Endodermal cell (in vitro differentiated cells): Measurements from ENCODE around the gene SYMPK. TPM values are rescaled to one million over a fixed set of nuclear protein-coding genes. Genes with fewer than 3 reads are reported as not detected.

Experiments
- DNase-seq: peaks from one replicate; pipeline ENCODE4 v3.0.0-alpha.2; 2017
- H3K27ac ChIP-seq: 2 replicates; pipeline ENCODE4 v1.5.1; 2013; ENCODE audit warnings: mild to moderate bottlenecking, low read depth, low read length, moderate library complexity
- H3K27me3 ChIP-seq: 2 replicates; pipeline ENCODE4 v1.6.1; 2013; ENCODE audit warnings: mild to moderate bottlenecking, low read length, moderate library complexity; ENCODE audit not compliant: insufficient read depth, control insufficient read depth, poor library complexity, severe bottlenecking
- H3K36me3 ChIP-seq: 2 replicates; pipeline ENCODE4 v1.7.0; 2013; ENCODE audit warnings: mild to moderate bottlenecking, low read length, moderate library complexity; ENCODE audit not compliant: control insufficient read depth, insufficient read depth
- H3K4me1 ChIP-seq: one replicate; pipeline ENCODE4 v1.7.0; 2013; ENCODE audit warnings: low read length; ENCODE audit not compliant: control insufficient read depth, insufficient read depth
- H3K4me3 ChIP-seq: 2 replicates; pipeline ENCODE4 v1.5.1; 2013; ENCODE audit warnings: mild to moderate bottlenecking, low read length, moderate library complexity
- H3K9ac ChIP-seq: 2 replicates; pipeline ENCODE4 v1.6.1; 2013; ENCODE audit warnings: mild to moderate bottlenecking, low read length, moderate library complexity; ENCODE audit not compliant: poor library complexity, severe bottlenecking; ENCODE audit errors: extremely low read depth
- H3K9me3 ChIP-seq: 2 replicates; pipeline ENCODE4 v1.6.1; 2013; ENCODE audit warnings: mild to moderate bottlenecking, low read length, moderate library complexity; ENCODE audit not compliant: control insufficient read depth
- H3K27ac Mint-ChIP-seq: 2 replicates; pipeline ENCODE4 v1.8.0; 2020; ENCODE audit warnings: mixed read lengths
- H3K27me3 Mint-ChIP-seq: 2 replicates; pipeline ENCODE4 v1.8.0; 2021; ENCODE audit warnings: mild to moderate bottlenecking, mixed read lengths; ENCODE audit not compliant: insufficient read depth
- H3K36me3 Mint-ChIP-seq: 2 replicates; pipeline ENCODE4 v1.8.0; 2020; ENCODE audit warnings: low read depth, mixed read lengths
- H3K4me1 Mint-ChIP-seq: 2 replicates; pipeline ENCODE4 v1.8.0; 2020; ENCODE audit warnings: mixed read lengths
- H3K4me3 Mint-ChIP-seq: 2 replicates; pipeline ENCODE4 v1.8.0; 2020; ENCODE audit warnings: mild to moderate bottlenecking, moderate library complexity, mixed read lengths
- H3K9me3 Mint-ChIP-seq: 2 replicates; pipeline ENCODE4 v1.8.0; 2020; ENCODE audit warnings: mild to moderate bottlenecking, mixed read lengths
- WGBS, 2 experiments: methylation state at CpG; one replicate each; pipeline versions ENCODE4 v1.1.5 to v1.1.7; 2013; ENCODE audit warnings: missing lambda C conversion rate in 2 of 2, mixed read lengths in 1 of 2; ENCODE audit not compliant: insufficient coverage in 1 of 2, insufficient read length in 1 of 2; 5-methylcytosine and 5-hydroxymethylcytosine counted together
- total RNA-seq, 2 donors: library from RNA; stranded (reverse); fragmentation: NEBNext Ultra II Directional in 1 of 2; extraction: Animal tissue kit (Norgen Biotek cat#: 25700) in 1 of 2; gene quantifications; 2 replicates in 1 of 2; 3 replicates in 1 of 2; pipeline ENCODE4 v1.2.1, GENCODE V29; 2021
- TF ChIP-seq, protein P1 (sequence below): fragments of 200-600 bp; sonication (generic); conservative IDR thresholded peaks from 2 replicates; pipeline ENCODE4 v1.5.0; 2021; ENCODE audit warnings: antibody characterized with exemption, mild to moderate bottlenecking

The SYMPK gene
- total RNA-seq, 2 donors from 2014 or later = 104 to 119 TPM

DNA sequence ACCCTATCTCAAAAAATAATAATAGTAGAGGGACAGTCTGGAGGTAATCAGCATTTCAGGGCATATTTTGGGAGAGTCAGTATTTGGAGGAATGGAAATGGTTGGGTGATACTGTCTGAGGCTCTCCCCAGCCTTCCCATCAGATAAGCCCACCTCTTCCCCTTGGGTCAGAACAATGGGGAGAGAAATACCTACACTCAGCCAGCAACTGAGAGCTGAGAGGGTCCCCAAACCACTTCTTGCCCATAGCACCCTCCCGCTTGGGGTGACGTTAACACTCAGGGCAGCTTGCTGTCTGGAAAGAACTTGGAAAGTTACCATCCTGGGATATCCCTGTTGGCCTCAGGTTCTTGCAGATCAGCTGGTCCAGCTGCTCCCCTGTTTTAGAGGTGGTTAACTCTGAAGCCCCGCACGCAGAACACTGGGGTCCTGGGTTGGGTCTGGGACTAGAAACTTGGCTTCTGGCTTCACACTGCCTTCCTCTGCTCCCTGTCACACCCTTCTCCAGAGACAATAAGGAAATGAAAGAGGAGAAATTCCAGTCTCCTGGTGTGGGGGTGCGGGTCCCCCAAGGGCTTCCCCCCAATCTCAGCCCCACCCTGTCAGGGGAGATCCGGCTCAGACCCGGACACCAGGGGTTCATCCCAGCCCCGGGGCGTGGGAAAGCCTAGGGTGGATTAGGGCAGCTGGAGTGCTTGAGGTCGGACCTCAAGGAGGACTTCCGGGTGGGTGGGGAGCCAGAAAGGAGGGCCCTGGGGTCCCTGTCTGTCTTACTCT, 3.6 kb upstream of the SYMPK start:
- H3K9me3 ChIP-seq = no peaks in the 10 kb centered on the region
- H3K4me3 ChIP-seq = peak overlapping the region; percentile 91
- TF ChIP-seq, protein P1, sequence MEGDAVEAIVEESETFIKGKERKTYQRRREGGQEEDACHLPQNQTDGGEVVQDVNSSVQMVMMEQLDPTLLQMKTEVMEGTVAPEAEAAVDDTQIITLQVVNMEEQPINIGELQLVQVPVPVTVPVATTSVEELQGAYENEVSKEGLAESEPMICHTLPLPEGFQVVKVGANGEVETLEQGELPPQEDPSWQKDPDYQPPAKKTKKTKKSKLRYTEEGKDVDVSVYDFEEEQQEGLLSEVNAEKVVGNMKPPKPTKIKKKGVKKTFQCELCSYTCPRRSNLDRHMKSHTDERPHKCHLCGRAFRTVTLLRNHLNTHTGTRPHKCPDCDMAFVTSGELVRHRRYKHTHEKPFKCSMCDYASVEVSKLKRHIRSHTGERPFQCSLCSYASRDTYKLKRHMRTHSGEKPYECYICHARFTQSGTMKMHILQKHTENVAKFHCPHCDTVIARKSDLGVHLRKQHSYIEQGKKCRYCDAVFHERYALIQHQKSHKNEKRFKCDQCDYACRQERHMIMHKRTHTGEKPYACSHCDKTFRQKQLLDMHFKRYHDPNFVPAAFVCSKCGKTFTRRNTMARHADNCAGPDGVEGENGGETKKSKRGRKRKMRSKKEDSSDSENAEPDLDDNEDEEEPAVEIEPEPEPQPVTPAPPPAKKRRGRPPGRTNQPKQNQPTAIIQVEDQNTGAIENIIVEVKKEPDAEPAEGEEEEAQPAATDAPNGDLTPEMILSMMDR = no peak
- no peak overlapping the region for H3K9ac ChIP-seq
- H3K9me3 Mint-ChIP-seq = no peaks in the 10 kb centered on the region
- H3K4me1 Mint-ChIP-seq = peaks cover 22% of the 10 kb centered on the region
- 68 to 73% methylated on average over 6 to 11 of the region's 11 CpGs for WGBS, 2 experiments
- H3K27me3 ChIP-seq = no peaks in the 10 kb centered on the region
- no peak overlapping the region for H3K27ac ChIP-seq
- H3K27ac Mint-ChIP-seq = peak overlapping the region; percentile 48
- peaks cover 21% of the 10 kb centered on the region for H3K36me3 ChIP-seq
- H3K36me3 Mint-ChIP-seq = peaks cover 28% of the 10 kb centered on the region
- DNase-seq = no peak
- peaks cover 6% of the 10 kb centered on the region for H3K4me1 ChIP-seq
- no peaks in the 10 kb centered on the region for H3K27me3 Mint-ChIP-seq
- H3K4me3 Mint-ChIP-seq = peak overlapping the region; percentile 100

GRCh38 chr19:45865269-45865948, 2.5 kb upstream of the SYMPK start:
- H3K9me3 ChIP-seq = no peaks in the 10 kb centered on the region
- peaks cover 13% of the 10 kb centered on the region for H3K36me3 ChIP-seq
- H3K36me3 Mint-ChIP-seq = peaks cover 26% of the 10 kb centered on the region
- TF ChIP-seq, protein P1 = no peak
- DNase-seq = peak; percentile 52
- peak overlapping the region; percentile 100 for H3K4me3 Mint-ChIP-seq
- H3K4me1 Mint-ChIP-seq = peaks cover 22% of the 10 kb centered on the region
- H3K27me3 ChIP-seq = no peaks in the 10 kb centered on the region
- peaks cover 6% of the 10 kb centered on the region for H3K4me1 ChIP-seq
- peak overlapping the region; percentile 48 for H3K9ac ChIP-seq
- H3K27ac Mint-ChIP-seq = peak overlapping the region; percentile 80
- H3K27me3 Mint-ChIP-seq = no peaks in the 10 kb centered on the region
- H3K27ac ChIP-seq = no peak overlapping the region
- WGBS, 2 experiments = 56 to 79% methylated on average over 4 to 9 of the region's 9 CpGs
- H3K4me3 ChIP-seq = peak overlapping the region; percentile 91
- H3K9me3 Mint-ChIP-seq = no peaks in the 10 kb centered on the region

DNA sequence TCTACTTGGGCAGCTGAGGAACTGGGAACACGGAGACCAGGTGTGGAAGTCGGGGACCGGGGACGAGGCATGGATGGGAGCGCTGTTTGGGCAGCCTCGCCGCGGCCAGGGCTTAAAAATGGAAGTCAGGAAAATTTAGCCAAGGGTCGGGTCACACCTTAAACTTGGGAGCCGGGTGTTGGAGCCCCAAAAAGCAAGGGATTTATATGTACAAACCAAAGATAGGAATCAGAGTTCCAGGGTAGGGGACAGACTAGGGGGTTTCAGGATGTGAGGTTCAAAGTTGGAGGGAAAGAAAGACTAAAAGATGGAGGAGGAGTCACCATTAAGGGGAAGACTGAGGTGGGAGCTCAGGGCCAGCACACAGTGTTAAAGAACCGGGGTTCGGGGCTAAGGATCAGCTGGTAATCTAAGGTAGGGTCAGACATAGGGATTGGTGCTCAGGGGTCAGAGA, 1.7 kb upstream of the SYMPK start:
- TF ChIP-seq, protein P1 = no peak
- H3K27ac Mint-ChIP-seq = peak overlapping the region; percentile 95
- Histone ChIP-seq H3K9ac (peak overlapping the region; percentile 48), H3K36me3 (peaks cover 18% of the 10 kb centered on the region), H3K9me3 (no peaks in the 10 kb centered on the region), H3K27me3 (no peaks in the 10 kb centered on the region), H3K27ac (no peak overlapping the region), H3K4me3 (peak overlapping the region; percentile 91), H3K4me1 (peaks cover 6% of the 10 kb centered on the region)
- peaks cover 22% of the 10 kb centered on the region for H3K4me1 Mint-ChIP-seq
- peaks cover 26% of the 10 kb centered on the region for H3K36me3 Mint-ChIP-seq
- 8 to 21% methylated on average over 9 to 12 of the region's 12 CpGs for WGBS, 2 experiments
- DNase-seq = no peak
- H3K27me3 Mint-ChIP-seq = no peaks in the 10 kb centered on the region
- no peaks in the 10 kb centered on the region for H3K9me3 Mint-ChIP-seq
- peak overlapping the region; percentile 100 for H3K4me3 Mint-ChIP-seq
